ENCODE measurements around the gene ODAD2.

Gene ODAD2

DNA sequence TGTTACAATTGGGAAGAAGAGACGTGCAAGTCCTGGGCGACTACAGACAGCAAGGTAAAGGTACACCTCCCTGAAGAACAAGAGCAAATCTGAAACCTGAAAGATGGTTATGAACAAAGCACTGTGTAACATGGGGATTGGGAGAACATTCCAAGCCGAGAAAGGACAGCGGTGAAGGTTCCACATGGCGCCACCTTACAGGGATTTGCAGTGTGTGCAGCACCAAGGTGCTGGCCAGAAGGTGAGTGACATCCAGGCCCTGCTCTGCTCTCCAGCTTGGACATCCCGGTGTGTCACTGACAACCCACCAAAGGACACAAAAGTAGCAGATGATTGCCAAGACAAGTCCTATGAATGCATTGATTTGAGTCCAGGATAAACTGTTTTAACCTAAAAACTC is 165.1 kb downstream of the ODAD2 start:
- Histone ChIP-seq H3K4me3 (replicated peaks; ENCODE audit: insufficient read depth, low read length) (no peak overlapping the region), H3K27me3 (ENCODE audit: insufficient read depth, poor library complexity, severe bottlenecking) (no peaks in the 10 kb centered on the region), H3K27ac (replicated peaks) (no peak overlapping the region)
- TF ChIP-seq CTCF (IDR thresholded peaks at IDR 0.05; ENCODE audit: insufficient read depth, low read length) = no peak
- TF ChIP-seq POLR2AphosphoS5 (IDR thresholded peaks at IDR 0.05; ENCODE audit: low read depth) = no peak
- no peak for TF ChIP-seq SPI1 (IDR thresholded peaks at IDR 0.05; ENCODE audit: borderline replicate concordance, low read depth)
- no peak for TF ChIP-seq GABPA (IDR thresholded peaks at IDR 0.05; ENCODE audit: low read depth)
- TF ChIP-seq REST (IDR thresholded peaks at IDR 0.05; ENCODE audit: insufficient replicate concordance, low read depth) = no peak
- DNase-seq (ENCODE audit: low read depth in 1 of 2, low spot score in 1 of 2) = no peak

DNA sequence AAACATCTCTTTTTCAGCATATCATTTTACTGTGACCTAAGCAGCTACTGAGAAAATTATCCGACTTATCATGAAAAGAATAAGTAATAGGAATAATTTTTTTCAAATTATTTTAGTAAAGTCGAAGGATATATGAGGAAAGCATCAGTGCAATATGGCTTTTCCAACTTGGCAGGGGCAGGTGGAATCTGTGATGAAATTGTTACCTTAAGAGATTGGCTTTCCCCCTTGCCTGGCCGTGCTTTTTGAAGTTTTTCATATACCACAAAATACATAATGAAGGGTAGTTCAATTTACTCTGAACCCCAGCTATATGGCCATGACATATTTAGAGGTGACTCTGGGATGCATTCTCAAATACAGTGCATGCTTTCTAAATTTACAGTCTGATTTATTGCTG is 166.1 kb downstream of the ODAD2 start:
- Histone ChIP-seq H3K27ac (replicated peaks) (no peak overlapping the region), H3K27me3 (ENCODE audit: insufficient read depth, poor library complexity, severe bottlenecking) (no peaks in the 10 kb centered on the region), H3K4me3 (replicated peaks; ENCODE audit: insufficient read depth, low read length) (no peak overlapping the region)
- no peak for DNase-seq (ENCODE audit: low read depth in 1 of 2, low spot score in 1 of 2)
- TF ChIP-seq POLR2AphosphoS5 (IDR thresholded peaks at IDR 0.05; ENCODE audit: low read depth) (no peak), GABPA (IDR thresholded peaks at IDR 0.05; ENCODE audit: low read depth) (no peak), REST (IDR thresholded peaks at IDR 0.05; ENCODE audit: insufficient replicate concordance, low read depth) (no peak), CTCF (IDR thresholded peaks at IDR 0.05; ENCODE audit: insufficient read depth, low read length) (no peak), SPI1 (IDR thresholded peaks at IDR 0.05; ENCODE audit: borderline replicate concordance, low read depth) (no peak)

- H3K27ac ChIP-seq (replicated peaks) = no peak overlapping the region
- H3K4me3 ChIP-seq (replicated peaks; ENCODE audit: insufficient read depth, low read length) = no peak overlapping the region
- H3K27me3 ChIP-seq (ENCODE audit: insufficient read depth, poor library complexity, severe bottlenecking) = no peaks in the 10 kb centered on the region
- TF ChIP-seq REST (IDR thresholded peaks at IDR 0.05; ENCODE audit: insufficient replicate concordance, low read depth) (no peak), SPI1 (IDR thresholded peaks at IDR 0.05; ENCODE audit: borderline replicate concordance, low read depth) (peak; percentile 60; the same call in 1 of the 2 replicates)
- no peak for DNase-seq (ENCODE audit: low read depth in 1 of 2, low spot score in 1 of 2)
These were observed 172.5 kb downstream of the ODAD2 start for GRCh38 chr10:27826369-27826768.

- no peak overlapping the region for H3K27ac ChIP-seq (replicated peaks)
- no peaks in the 10 kb centered on the region for H3K27me3 ChIP-seq (ENCODE audit: insufficient read depth, poor library complexity, severe bottlenecking)
- no peak for DNase-seq (ENCODE audit: low read depth in 1 of 2, low spot score in 1 of 2)
- H3K4me3 ChIP-seq (replicated peaks; ENCODE audit: insufficient read depth, low read length) = no peak overlapping the region
- no peak for TF ChIP-seq REST (IDR thresholded peaks at IDR 0.05; ENCODE audit: insufficient replicate concordance, low read depth)
- TF ChIP-seq SPI1 (IDR thresholded peaks at IDR 0.05; ENCODE audit: borderline replicate concordance, low read depth) = no peak
- TF ChIP-seq CTCF (IDR thresholded peaks at IDR 0.05; ENCODE audit: insufficient read depth, low read length) = no peak
- TF ChIP-seq POLR2AphosphoS5 (IDR thresholded peaks at IDR 0.05; ENCODE audit: low read depth) = no peak
- no peak for TF ChIP-seq GABPA (IDR thresholded peaks at IDR 0.05; ENCODE audit: low read depth)
These were observed 176.6 kb downstream of the ODAD2 start for GRCh38 chr10:27822301-27822700.
